Astrocyte (in vitro differentiated cells and primary cell): ENCODE data around the gene CCDC178. TPM values are rescaled to one million over a fixed set of nuclear protein-coding genes. Genes with fewer than 3 reads are reported as not detected.
A peak's percentile ranks its signal among the peaks of the same experiment; 100 is the strongest.

Experiments used
- DNase-seq: peaks from one replicate; pipeline ENCODE4 v3.0.0-alpha.2; 2010; ENCODE audit warnings: low read depth
- FAIRE-seq: peaks from 2 replicates; lab custom pipeline; 2011; peaks lifted over from hg19 to GRCh38; lab: Jason Lieb, UNC
- H2AFZ ChIP-seq: 2 replicates; pipeline ENCODE4 v1.6.0; 2012; ENCODE audit warnings: low read depth, low read length, inconsistent platforms
- H3K27ac ChIP-seq: 2 replicates; pipeline ENCODE4 v1.5.1; 2011; ENCODE audit warnings: low read depth, low read length, inconsistent platforms
- H3K27me3 ChIP-seq: 2 replicates; pipeline ENCODE4 v1.6.0; 2011; ENCODE audit warnings: low read length, inconsistent platforms; ENCODE audit not compliant: insufficient read depth
- H3K36me3 ChIP-seq: 2 replicates; pipeline ENCODE4 v1.5.1; 2011; ENCODE audit warnings: low read length, inconsistent platforms; ENCODE audit not compliant: insufficient read depth
- H3K4me1 ChIP-seq: 2 replicates; pipeline ENCODE4 v1.5.1; 2011; ENCODE audit warnings: low read length, inconsistent platforms; ENCODE audit not compliant: insufficient read depth
- H3K4me2 ChIP-seq: 2 replicates; pipeline ENCODE4 v1.6.0; 2012; ENCODE audit warnings: low read length, inconsistent platforms
- H3K4me3 ChIP-seq: 2 replicates; pipeline ENCODE4 v1.5.1; 2011; ENCODE audit warnings: low read depth, mild to moderate bottlenecking, low read length, inconsistent platforms; ENCODE audit not compliant: insufficient read depth
- H3K79me2 ChIP-seq: 2 replicates; pipeline ENCODE4 v1.6.0; 2012; ENCODE audit warnings: mild to moderate bottlenecking, low read length, inconsistent platforms; ENCODE audit not compliant: insufficient read depth
- H3K9ac ChIP-seq: 2 replicates; pipeline ENCODE4 v1.6.0; 2012; ENCODE audit warnings: mild to moderate bottlenecking, low read length, inconsistent platforms
- H3K9me3 ChIP-seq: 2 replicates; pipeline ENCODE4 v1.5.1; 2012; ENCODE audit warnings: low read depth, mild to moderate bottlenecking, low read length, inconsistent platforms; ENCODE audit not compliant: insufficient read depth
- H4K20me1 ChIP-seq: 2 replicates; pipeline ENCODE4 v1.6.0; 2012; ENCODE audit warnings: low read length, inconsistent platforms; ENCODE audit not compliant: insufficient read depth
- H3K27ac Mint-ChIP-seq: one replicate; pipeline ENCODE4 v1.8.0; 2021; ENCODE audit warnings: mild to moderate bottlenecking, mixed read lengths; ENCODE audit not compliant: unreplicated experiment
- H3K27me3 Mint-ChIP-seq: one replicate; pipeline ENCODE4 v1.8.0; 2021; ENCODE audit warnings: low read depth, mixed read lengths; ENCODE audit not compliant: unreplicated experiment
- H3K36me3 Mint-ChIP-seq: one replicate; pipeline ENCODE4 v1.8.0; 2021; ENCODE audit warnings: low read depth, mixed read lengths; ENCODE audit not compliant: unreplicated experiment
- H3K4me1 Mint-ChIP-seq: one replicate; pipeline ENCODE4 v1.8.0; 2021; ENCODE audit warnings: low read depth, mixed read lengths; ENCODE audit not compliant: unreplicated experiment
- H3K4me3 Mint-ChIP-seq: one replicate; pipeline ENCODE4 v1.8.0; 2021; ENCODE audit warnings: mild to moderate bottlenecking, moderate library complexity, mixed read lengths; ENCODE audit not compliant: unreplicated experiment
- H3K9me3 Mint-ChIP-seq: one replicate; pipeline ENCODE4 v1.8.0; 2021; ENCODE audit warnings: mild to moderate bottlenecking, mixed read lengths; ENCODE audit not compliant: unreplicated experiment
- EZH2 ChIP-seq: IDR thresholded peaks from 2 replicates; pipeline ENCODE4 v1.6.1; 2012; ENCODE audit warnings: mild to moderate bottlenecking, low read length, inconsistent platforms; ENCODE audit not compliant: insufficient read depth
- total RNA-seq: library from RNA; stranded (reverse); gene quantifications from 2 replicates; pipeline ENCODE4 v1.2.1, GENCODE V29; 2021
- TF ChIP-seq, protein P1 (sequence below): IDR thresholded peaks from 2 replicates; pipeline ENCODE4 v1.5.1; 2011; ENCODE audit warnings: low read depth, mild to moderate bottlenecking, inconsistent platforms, low read length, moderate library complexity; ENCODE audit not compliant: insufficient read depth

Gene CCDC178
- total RNA-seq, 1 donor from 2014 or later, result 0.30 TPM

DNA sequence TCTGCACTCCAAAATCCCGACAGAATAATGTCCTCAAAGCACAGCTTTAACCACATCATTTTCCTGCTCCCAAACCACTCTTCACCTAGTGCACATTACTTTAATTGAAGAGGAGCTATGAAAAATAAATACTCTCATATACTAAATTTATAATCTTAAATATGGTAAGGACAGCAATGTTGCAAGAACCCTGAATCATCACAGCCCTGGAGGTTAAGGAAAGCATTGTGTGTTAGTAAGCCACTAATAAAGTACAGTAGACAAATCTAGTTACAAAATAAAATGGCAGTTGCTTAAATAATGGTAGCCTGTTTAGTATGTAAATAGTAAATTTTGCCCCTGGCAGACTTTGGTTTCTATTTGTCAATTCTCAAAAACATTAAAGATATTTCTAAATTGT is 27.0 kb upstream of the CCDC178 start:
- H3K79me2 ChIP-seq, result no peaks in the 10 kb centered on the region
- Mint-ChIP-seq H3K27me3 (no peaks in the 10 kb centered on the region), H3K27ac (no peak overlapping the region), H3K4me1 (peaks cover 7% of the 10 kb centered on the region), H3K9me3 (no peaks in the 10 kb centered on the region), H3K36me3 (no peaks in the 10 kb centered on the region), H3K4me3 (no peak overlapping the region)
- peak; percentile 5 for DNase-seq
- no peak overlapping the region for H2AFZ ChIP-seq
- no peak for FAIRE-seq
- H3K36me3 ChIP-seq, result no peaks in the 10 kb centered on the region
- no peak overlapping the region for H3K4me2 ChIP-seq
- no peaks in the 10 kb centered on the region for H3K9me3 ChIP-seq
- H3K27me3 ChIP-seq, result no peaks in the 10 kb centered on the region
- TF ChIP-seq, protein P1, sequence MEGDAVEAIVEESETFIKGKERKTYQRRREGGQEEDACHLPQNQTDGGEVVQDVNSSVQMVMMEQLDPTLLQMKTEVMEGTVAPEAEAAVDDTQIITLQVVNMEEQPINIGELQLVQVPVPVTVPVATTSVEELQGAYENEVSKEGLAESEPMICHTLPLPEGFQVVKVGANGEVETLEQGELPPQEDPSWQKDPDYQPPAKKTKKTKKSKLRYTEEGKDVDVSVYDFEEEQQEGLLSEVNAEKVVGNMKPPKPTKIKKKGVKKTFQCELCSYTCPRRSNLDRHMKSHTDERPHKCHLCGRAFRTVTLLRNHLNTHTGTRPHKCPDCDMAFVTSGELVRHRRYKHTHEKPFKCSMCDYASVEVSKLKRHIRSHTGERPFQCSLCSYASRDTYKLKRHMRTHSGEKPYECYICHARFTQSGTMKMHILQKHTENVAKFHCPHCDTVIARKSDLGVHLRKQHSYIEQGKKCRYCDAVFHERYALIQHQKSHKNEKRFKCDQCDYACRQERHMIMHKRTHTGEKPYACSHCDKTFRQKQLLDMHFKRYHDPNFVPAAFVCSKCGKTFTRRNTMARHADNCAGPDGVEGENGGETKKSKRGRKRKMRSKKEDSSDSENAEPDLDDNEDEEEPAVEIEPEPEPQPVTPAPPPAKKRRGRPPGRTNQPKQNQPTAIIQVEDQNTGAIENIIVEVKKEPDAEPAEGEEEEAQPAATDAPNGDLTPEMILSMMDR, result no peak
- TF ChIP-seq EZH2, result no peak
- no peak overlapping the region for H3K4me3 ChIP-seq
- H4K20me1 ChIP-seq, result no peaks in the 10 kb centered on the region
- no peak overlapping the region for H3K9ac ChIP-seq
- H3K4me1 ChIP-seq, result peaks cover 3% of the 10 kb centered on the region
- H3K27ac ChIP-seq, result no peak overlapping the region

DNA sequence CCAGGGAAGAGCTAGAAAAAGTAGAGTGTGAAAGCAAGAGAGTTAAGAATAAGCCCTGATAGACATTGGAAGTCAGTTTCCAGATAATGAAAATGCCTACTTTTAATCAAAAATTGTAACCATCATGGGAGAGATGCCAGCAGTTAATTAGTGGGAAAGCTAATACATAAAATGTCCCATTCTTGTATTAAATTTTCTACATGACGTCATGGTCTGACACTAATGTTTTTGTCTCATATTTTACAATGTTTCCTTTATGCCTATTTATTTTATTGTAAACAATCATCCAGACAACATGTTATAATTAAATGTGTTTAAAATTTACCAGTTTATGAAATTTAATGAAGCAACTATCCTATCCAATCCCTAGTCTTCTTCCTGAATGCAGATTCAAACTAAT is 26.3 kb upstream of the CCDC178 start:
- no peaks in the 10 kb centered on the region for H4K20me1 ChIP-seq
- H3K36me3 Mint-ChIP-seq, result no peaks in the 10 kb centered on the region
- no peak overlapping the region for H3K9ac ChIP-seq
- H3K4me2 ChIP-seq, result no peak overlapping the region
- H3K4me1 Mint-ChIP-seq, result peaks cover 7% of the 10 kb centered on the region
- H3K9me3 Mint-ChIP-seq, result no peaks in the 10 kb centered on the region
- H2AFZ ChIP-seq, result no peak overlapping the region
- TF ChIP-seq EZH2, result no peak
- TF ChIP-seq, protein P1, result no peak
- H3K79me2 ChIP-seq, result no peaks in the 10 kb centered on the region
- FAIRE-seq (no peak), DNase-seq (no peak)
- no peaks in the 10 kb centered on the region for H3K27me3 ChIP-seq
- H3K4me1 ChIP-seq, result peaks cover 3% of the 10 kb centered on the region
- no peaks in the 10 kb centered on the region for H3K9me3 ChIP-seq
- no peak overlapping the region for H3K4me3 ChIP-seq
- no peak overlapping the region for H3K27ac Mint-ChIP-seq
- no peaks in the 10 kb centered on the region for H3K36me3 ChIP-seq
- no peak overlapping the region for H3K27ac ChIP-seq
- H3K27me3 Mint-ChIP-seq, result no peaks in the 10 kb centered on the region
- H3K4me3 Mint-ChIP-seq, result no peak overlapping the region

DNA sequence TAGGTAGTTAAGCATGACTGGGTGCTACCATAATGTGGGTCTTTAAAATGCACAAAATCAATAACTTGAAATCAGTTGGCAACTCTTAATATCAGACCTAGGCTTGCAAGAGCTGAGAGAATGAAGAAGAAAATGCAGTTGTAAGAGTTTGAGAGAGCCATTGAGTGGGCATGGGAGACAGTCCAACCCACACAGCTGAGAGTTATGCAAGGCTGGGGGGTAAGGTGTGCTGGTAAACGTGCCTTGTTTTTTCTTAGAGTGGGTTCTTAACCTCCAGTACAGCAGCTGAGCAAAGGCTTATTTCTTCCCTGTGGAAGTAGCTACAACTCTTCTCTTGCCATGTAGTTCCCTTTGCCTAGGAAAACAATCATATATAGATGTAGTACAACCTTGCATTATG is 20.2 kb upstream of the CCDC178 start:
- Mint-ChIP-seq H3K4me1 (no peaks in the 10 kb centered on the region), H3K9me3 (no peaks in the 10 kb centered on the region), H3K4me3 (no peak overlapping the region), H3K27me3 (no peaks in the 10 kb centered on the region), H3K27ac (no peak overlapping the region), H3K36me3 (no peaks in the 10 kb centered on the region)
- no peak for DNase-seq
- H4K20me1 ChIP-seq, result no peaks in the 10 kb centered on the region
- H3K4me2 ChIP-seq, result no peak overlapping the region
- no peak overlapping the region for H3K4me3 ChIP-seq
- no peak overlapping the region for H3K9ac ChIP-seq
- H3K27me3 ChIP-seq, result no peaks in the 10 kb centered on the region
- TF ChIP-seq, protein P1, result no peak
- no peak for TF ChIP-seq EZH2
- no peaks in the 10 kb centered on the region for H3K4me1 ChIP-seq
- H3K9me3 ChIP-seq, result no peaks in the 10 kb centered on the region
- H3K79me2 ChIP-seq, result no peaks in the 10 kb centered on the region
- no peak overlapping the region for H2AFZ ChIP-seq
- no peak for FAIRE-seq
- no peak overlapping the region for H3K27ac ChIP-seq
- H3K36me3 ChIP-seq, result no peaks in the 10 kb centered on the region
